GM21390 (cell line): ENCODE results near the gene TSN.
"Not testable (repeated sequence)": the region's sequence is repeated elsewhere in the genome, so short reads cannot be mapped to it uniquely, and the experiment has no call there.

Experiments used
- ATAC-seq: cut with Tn5 transposase; IDR thresholded peaks from one replicate; pipeline ENCODE4 v1.9.1; 2021; ENCODE audit not compliant: unreplicated experiment

TSN gene

DNA sequence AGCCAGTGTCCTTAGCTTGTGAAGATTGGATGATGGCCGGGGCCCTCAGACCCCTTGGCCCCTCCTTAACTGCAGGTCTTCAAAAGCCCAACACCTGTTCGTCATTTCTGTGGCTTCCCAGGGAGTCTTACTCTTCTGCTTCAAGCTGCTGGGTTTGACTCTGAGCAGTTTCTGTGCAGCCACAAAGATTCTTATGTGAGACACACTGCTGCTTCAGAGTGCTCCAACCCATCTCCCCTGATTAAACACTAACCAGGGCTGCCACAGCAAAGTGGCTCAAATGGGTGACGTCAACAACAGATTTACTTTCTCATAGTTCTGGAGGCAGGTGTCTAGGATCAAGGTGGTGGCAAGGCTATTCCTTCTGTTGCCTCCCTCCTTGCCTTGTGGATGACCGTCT is 40.8 kb downstream of the TSN start:
- no peak for ATAC-seq

GRCh38 chr2:121798617-121799016 is 43.2 kb downstream of the TSN start:
- no peak for ATAC-seq

DNA sequence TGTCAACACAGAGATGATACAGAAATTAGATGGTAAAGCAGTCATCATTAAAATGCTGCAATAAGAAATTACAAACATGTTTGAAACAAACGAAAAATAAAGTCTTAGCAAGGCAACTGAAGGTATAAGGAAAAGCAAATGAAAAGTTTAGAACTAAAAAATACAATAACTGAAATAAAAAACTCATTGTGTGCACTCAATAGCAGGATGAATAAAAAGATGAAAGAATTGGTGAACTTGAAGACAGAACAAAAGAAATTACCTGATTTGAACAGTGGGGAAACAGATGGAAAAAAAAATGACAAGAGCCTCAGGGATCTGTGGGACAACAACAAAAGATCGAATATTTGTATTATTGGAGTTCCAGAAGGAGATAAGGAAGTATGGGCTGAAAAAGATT is 46.5 kb downstream of the TSN start:
- no peak for ATAC-seq

DNA sequence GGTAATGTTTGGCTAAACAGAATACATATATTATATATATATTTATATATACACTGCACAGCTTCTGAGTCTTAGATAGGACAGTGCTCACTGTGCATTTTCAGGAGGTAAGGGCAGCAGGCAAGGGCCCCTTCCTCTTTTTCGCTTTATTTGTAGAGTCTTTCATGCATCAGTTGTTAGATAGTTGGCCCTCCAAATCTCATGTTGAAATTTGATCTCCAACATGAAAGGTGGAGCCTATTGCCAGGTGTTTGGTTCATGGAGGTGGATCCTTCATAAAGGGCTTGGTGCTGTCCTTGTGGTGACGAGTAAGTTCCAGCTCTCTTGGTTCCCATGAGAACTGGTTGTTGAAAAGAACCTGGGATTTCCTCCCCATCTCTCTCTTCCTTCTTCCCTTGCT is 48.1 kb downstream of the TSN start:
- ATAC-seq = no peak

DNA sequence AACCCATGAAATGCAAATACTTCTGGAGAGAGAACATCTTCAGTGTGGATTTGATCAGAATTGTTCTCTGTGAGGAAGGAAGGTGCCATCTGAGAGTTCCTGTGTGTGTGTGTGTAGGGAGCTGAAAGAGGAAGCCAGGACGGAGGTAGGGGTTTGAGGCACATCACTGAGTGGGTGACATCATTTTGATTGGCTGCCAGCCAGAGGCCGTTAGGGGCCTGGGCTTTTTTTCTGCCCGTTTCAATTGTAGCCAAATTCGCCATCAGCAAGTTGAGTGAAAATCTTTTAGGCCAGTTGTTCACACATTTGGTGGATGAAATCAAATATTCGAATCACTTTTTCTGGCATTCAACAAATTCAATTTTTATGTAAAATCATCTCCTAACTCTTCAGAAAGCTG is 48.9 kb downstream of the TSN start:
- ATAC-seq = peak; percentile 81

DNA sequence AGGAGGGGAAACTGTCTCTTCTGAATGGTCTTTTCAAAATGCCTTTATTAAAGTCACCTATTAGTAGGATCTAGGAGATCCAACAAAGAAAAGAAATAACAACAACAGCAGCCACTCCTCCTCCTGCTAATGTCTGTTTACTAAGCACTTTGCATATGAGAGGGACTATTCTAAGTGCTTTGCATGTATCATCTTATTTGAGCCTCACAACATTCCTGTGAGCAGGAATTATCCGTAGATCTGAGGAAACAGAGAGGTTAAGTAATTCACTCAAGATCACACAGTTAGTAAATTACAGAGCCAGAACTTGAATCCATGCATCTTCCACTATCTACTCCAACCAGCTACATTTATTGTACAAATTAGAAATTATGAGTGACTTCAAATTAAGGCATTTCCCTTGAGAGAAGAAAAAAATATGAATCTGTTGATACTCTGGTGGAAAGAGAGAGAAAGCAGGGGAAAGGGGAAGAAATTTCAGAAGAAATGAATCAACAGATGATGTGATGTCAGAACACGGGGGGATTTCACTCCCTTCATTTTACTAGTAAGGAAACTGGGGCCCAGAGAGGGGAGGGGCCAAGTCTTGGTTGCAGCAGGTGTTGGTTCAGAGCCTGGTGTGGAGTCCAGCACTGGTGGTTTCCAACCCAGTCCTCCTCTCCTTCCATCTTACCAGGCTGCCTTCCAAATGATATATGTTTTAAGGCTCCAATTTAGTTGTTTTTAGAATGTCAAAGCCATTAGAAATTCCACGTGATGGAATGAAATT is 49.7 kb downstream of the TSN start:
- ATAC-seq = no peak

DNA sequence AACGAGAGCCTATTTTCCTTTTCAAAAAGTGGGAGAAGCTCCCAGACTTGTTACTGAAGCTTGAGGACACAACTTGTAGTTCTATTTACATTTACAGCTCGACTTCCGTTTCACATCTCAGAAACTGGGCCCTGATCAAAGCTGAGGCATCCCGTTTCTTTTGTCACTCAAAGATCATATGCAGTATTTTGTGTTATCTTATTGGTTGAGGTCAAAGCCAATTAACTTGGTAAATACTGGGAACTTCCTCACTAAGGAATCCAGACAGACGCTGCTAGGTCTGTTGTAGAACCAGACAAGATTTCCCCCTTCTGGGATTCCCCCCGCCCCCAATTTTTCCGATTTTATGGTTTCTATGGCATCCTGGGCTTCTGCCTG is 50.3 kb downstream of the TSN start:
- no peak for ATAC-seq

DNA sequence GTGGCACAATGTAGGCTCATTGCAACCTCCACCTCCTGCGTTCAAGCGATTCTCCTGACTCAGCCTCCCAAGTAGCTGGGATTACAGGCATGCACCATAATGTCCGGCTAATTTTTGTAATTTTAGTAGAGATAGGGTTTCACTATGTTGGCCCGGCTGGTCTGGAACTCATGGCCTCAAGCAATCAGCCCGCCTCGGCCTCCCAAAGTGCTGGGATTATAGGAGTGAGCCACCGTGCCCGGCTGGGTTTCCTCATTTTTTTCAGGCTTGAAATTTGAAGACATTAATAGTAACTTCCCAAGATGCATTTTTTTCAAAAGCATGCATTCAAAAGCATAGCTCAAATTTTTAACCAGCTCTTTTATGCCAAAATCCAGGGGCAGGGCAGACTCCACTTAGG is 52.3 kb downstream of the TSN start:
- ATAC-seq = not testable (repeated sequence)

DNA sequence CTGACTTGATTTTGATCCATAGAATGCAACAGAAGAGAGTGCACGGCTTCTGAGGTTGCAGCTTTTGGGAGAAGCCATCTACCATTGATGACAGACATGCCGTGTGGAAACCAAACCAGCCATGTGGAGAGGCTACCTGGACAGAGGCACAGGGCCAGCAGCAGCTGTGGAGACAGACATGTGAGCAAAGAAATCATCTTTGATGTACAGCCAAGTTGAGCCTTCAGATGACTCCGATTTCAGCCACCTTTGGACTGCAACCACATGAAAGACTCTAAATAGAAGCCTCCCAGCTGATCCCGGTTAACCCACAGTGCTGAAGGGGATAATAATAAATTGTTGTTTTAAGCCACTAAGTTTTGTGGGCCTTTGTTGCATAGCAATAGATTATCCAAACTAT is 54.2 kb downstream of the TSN start:
- ATAC-seq = no peak

- peak; percentile 90 for ATAC-seq
Measured at GRCh38 chr2:121810959-121811853, 55.8 kb downstream of the TSN start.

- ATAC-seq = not testable (repeated sequence)
Measured at GRCh38 chr2:121813083-121813482, 57.6 kb downstream of the TSN start.

DNA sequence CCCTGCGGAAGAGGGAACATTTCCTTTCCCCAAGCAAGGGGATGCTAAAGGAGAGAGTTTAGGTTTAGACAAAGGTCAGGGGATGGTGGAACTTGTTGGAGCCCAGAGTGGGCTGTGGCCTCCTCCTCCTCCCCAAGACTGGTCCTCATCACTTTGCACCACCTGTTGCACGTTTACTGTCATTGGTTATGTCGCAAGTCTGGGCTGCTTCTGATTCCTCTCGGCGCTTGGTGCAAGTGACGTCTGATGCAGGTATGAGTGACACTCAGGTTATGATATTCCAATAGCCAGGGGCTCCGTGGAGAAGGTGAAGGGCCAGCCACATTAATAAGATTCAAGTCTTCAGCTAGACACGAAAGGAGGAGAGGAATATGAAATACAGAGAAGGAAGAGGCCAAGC is 59.8 kb downstream of the TSN start:
- no peak for ATAC-seq

DNA sequence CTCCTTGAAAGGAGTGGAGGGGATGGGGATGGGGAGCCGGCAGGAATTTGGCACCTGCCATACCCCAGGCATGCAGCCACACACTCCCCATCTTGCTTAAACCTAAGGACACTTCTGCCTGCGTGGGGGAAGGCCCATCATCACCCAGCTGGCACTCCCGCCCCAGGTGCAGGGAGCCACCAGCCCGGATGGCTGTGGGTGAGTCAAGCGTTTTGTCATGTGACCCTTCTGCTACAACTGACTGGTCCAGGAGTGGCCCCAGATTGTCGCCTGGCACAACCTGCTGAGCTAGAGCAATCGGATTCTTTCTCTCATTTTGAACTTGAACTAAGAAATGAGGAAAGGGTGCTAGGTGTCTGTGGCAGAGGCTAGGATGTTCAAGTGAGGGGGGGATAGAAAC is 61.3 kb downstream of the TSN start:
- no peak for ATAC-seq

- ATAC-seq = not testable (repeated sequence)
Measured at GRCh38 chr2:121817304-121817703, 61.9 kb downstream of the TSN start.
